GF-D8 (cell line): ENCODE data around the gene PYGO2.

Experiments
- DNase-seq: peaks from one replicate; lab custom pipeline; 2025; lab: John Stamatoyannopoulos, UW

PYGO2 gene

GRCh38 chr1:154943649-154944400, 17.8 kb downstream of the PYGO2 start:
- peak; percentile 62 for DNase-seq

- no peak for DNase-seq
Measured at GRCh38 chr1:154941333-154942013, 20.1 kb downstream of the PYGO2 start.

- no peak for DNase-seq
Measured at GRCh38 chr1:154940651-154941194, 20.9 kb downstream of the PYGO2 start.

- no peak for DNase-seq
Measured at GRCh38 chr1:154940213-154940560, 21.4 kb downstream of the PYGO2 start.

GRCh38 chr1:154938604-154939399, 22.8 kb downstream of the PYGO2 start:
- DNase-seq, result no peak

- DNase-seq, result no peak
Measured at GRCh38 chr1:154937988-154938386, 23.6 kb downstream of the PYGO2 start.

- DNase-seq, result peak; percentile 78
Measured at GRCh38 chr1:154937085-154937987, 24.2 kb downstream of the PYGO2 start.

- DNase-seq, result peak; percentile 87
Measured at GRCh38 chr1:154936555-154937084, 25.0 kb downstream of the PYGO2 start, which contains the start of gene PMVK. Gene PMVK, minus strand, starts transcription at chr1:154936719. Its CDS starts 34 bp downstream, at chr1:154936685.

- DNase-seq, result no peak
Measured at GRCh38 chr1:154935749-154936554, 25.6 kb downstream of the PYGO2 start.

GRCh38 chr1:154934358-154934948, 27.1 kb downstream of the PYGO2 start:
- DNase-seq, result no peak

GRCh38 chr1:154931940-154932487, 29.6 kb downstream of the PYGO2 start:
- no peak for DNase-seq

GRCh38 chr1:154926201-154926600, 35.4 kb downstream of the PYGO2 start:
- no peak for DNase-seq

GRCh38 chr1:154925335-154926170, 36.0 kb downstream of the PYGO2 start:
- peak; percentile 65 for DNase-seq

GRCh38 chr1:154923695-154924094, 37.9 kb downstream of the PYGO2 start:
- no peak for DNase-seq

- DNase-seq, result no peak
Measured at GRCh38 chr1:154913273-154913672, 48.3 kb downstream of the PYGO2 start.

- no peak for DNase-seq
Measured at GRCh38 chr1:154912755-154913154, 48.8 kb downstream of the PYGO2 start.

- no peak for DNase-seq
Measured at GRCh38 chr1:154911691-154912550, 49.7 kb downstream of the PYGO2 start.

GRCh38 chr1:154910851-154911250, 50.7 kb downstream of the PYGO2 start:
- DNase-seq, result no peak
